Stimulated activated CD4-positive, alpha-beta T cell treated with anti-CD3 and anti-CD28 coated beads, Interleukin-2, amount 100 ng/mL, for 48 hours (primary cell): ENCODE results near the gene MARF1.
"Not testable (repeated sequence)": the region's sequence is repeated elsewhere in the genome, so short reads cannot be mapped to it uniquely, and the experiment has no call there.

ENCODE experiments used
- DNase-seq, 2 donors: peaks; one replicate each; pipeline ENCODE4 v3.0.0-alpha.2; 2020

Gene MARF1

DNA sequence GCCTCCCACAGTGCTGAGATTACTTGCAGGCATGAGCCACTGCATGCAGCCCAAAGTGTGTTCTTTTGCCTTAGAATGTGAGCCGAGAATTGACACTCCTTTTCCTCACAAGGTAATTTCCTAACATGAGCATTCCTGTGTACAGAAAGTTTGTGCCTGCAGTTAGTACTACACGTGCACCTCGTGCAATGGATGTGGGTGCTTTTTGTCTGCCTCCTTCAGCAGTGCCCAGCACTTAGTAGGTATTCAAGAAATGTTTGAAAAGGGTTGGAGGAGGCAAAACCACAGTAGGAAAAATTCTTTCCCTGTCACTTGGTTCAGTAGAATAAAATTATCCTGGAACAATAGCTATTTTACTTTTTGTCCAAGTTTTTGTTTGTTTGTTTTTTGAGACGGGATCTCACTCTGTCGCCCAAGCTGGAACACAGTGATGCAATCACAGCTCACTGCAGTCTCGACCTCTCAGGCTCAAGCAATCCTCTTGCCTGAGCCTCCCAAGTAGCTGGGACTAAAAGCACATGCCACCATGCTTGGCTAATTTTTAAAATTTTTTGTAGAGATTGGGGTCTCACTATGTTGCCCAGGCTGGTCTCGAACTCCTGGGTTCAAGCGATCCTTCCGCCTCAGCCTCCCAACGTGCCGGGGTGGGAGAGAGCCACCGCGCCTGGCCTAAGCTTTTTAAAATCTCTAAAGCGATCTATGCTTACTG lies 9.5 kb upstream of the MARF1 start:
- DNase-seq, result no peak

DNA sequence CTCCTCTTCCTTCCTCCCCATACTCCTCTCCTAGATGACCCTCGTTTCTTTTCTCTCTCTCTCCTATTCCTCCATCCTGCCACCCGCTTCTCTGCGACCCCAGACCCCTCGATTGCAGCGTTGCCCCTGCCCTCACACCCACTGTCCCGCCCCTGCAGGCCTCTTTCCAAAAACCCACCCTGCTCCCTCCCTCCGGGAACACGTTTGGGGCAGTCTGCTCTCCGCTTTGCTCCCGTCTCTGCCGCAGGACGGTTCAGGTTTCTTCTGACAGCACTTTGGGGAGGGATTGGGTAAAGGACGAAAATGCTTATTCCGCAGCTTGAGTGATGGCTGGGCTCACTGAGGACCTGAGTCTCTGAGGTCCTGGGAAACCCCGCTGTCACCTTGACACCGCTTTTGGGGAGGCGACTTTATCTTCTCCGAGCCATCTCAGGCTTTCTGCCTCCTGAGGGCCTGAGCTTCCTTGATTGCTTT lies 7.8 kb upstream of the MARF1 start:
- peak; percentile 24 to 32 for DNase-seq

DNA sequence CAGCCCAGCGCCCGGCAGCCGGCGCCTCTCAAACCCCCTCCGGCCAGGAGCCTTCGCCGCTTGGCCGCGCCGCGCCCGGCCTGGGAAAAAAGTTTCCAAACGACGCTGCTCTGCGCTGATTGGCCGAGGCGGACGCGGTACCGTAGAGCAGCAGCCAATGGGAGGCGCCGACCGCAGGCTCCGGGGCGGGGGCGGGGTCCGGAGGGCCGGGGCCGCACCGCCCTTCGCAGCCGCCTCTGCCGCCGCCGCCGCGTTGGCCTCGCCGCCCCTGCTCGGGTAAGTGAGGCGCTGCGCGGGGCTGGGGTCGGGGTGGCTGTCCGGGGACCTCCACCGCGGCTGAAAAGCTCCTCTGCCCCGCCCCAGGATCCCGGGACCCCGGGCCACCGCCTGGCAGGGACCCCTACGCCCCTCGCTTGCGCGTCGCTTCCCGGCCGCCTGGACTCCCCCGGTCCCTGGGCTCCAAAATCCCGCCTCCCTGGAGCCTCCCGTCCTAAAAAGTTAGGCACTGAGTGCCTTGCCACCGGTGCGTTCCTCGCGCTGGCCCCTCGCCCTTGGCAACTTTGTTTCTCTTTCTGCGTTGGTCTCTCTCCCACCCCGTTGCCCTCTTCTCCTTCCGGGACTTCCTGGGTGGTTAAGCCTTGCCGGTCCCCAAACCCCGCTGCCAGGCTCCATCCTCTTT lies 7.2 kb upstream of the MARF1 start, which contains the start of gene NDE1:
Gene NDE1, plus strand, starts transcription at position 227 of the 679 bp plus-strand sequence. CDS start 14,534 bp downstream, outside the sequence.
- peak; percentile 79 to 83 for DNase-seq

DNA sequence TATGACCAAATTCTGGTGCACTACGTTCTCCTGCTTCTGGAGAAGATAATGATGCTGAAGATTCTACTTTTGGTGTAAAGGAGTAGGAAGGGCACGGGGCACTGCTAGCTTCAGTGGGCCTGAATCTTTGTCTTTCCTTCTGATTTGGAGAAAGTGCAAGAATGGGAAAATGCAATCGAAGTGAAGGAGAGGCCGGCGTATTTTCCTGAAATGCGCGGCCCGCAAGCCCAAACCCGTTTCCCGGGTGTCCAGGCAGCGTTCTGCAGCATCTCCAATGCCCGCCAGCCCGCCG lies 6.7 kb upstream of the MARF1 start:
- DNase-seq, result no peak

DNA sequence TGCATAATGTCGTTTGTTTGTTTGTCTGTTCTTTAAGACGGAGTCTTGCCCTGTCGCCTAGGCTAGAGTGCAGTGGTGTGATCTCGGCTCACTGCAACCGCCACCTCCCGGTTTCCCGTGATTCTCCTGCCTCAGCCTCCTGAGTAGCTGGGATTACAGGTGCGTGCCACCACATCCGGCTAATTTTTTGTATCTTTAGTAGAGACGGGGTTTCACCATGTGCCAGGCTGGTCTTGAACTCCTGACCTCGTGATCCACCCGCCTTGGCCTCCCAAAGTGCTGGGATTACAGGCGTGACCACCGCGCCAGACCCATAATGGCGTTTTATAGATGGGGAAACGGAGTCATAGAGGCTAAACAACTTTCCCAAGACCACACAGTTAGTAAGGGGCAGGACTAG lies 6.4 kb upstream of the MARF1 start:
- DNase-seq, result not testable (repeated sequence)

DNA sequence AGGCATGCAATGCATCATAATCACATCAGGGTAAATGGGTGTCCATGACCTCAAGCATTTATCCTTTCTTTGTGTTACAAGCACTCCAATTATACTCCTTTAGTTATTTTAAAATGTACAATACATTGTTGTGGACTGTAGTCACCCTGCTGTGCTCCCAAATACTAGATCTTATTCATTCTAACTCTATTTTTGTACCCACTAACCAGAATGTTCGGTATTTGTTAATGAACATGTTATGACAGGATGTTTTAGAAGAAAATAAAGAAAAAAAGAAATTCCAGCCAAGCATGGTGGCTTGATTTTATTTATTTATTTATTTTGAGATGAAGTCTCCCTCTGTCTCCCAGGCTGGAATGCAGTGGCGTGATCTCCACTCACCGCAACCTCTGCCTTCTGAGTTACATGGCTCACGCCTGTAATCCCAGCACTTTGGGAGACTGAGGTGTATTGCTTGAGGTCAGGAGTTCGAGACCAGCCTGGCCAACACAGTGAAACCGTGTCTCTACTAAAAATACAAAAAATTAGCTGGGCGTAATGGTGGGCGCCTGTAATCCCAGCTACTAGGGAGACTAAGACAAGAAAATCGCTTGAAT lies 5.3 kb upstream of the MARF1 start:
- no peak for DNase-seq

DNA sequence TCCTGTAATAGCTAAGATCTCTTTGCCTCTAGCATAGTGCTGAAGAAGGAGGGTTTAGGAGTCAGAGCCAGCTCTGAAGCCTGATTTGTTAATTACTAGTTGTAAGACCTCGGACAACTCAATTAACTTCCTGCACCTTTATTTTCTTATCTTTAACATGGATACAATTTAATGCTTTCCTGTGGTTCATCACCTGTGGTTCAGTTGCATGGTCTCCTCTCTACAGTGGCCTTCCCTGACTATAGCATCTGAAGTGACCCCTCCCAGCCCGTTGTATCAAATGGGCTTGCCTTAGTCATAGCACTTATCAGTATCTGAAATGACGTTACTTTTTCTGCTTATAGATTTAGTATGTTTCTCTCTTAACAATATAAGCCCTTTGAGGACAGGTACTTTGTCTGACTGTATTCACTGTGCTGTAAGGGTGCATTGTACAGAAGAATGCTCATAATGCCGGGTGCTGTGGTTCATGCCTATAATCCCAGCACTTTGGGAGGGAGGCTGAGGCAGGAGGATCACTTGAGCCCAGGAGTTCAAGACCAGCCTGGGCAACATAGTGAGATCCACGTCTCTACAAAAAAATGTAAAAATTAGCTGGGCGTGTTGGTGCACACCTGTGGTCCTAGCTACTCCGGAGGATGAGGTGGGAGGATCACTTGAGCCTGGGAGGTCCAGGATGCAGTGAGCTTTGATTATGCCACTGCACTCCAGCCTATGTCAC lies 4.5 kb upstream of the MARF1 start:
- no peak for DNase-seq

DNA sequence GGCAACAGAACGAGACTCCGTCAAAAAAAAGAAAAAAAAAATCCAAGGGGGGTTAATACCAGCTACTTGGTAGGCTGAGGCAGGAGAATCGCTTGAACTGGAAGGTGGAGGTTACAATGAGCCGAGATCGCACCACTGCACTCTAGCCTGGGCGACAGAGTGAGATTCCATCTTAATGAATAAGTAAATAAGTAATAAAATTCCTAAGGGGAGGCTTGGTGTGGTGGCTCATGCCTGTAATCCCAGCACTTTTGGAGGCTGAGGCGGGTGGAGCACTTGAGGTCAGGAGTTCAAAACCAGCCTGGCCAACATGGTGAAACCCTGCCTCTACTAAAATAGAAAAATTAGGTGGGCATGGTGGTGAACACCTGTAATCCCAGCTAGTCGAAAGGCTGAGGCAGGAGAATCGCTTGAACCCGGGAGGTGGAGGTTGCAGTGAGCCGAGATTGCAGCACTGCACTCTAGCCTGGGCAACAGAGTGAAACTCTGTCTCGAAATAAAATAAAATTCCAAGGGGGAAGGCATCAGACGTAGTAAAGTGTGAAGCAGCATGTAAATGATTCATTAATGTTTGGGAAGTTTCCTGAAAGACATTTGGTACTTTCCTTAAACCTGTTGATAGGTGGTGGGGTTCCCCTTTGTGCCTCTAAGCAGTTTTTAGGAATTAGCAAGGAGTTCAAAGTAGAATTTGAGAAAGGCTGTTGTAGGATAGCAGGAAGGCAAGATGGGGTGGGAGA lies 3.8 kb upstream of the MARF1 start:
- DNase-seq, result not testable (repeated sequence)

DNA sequence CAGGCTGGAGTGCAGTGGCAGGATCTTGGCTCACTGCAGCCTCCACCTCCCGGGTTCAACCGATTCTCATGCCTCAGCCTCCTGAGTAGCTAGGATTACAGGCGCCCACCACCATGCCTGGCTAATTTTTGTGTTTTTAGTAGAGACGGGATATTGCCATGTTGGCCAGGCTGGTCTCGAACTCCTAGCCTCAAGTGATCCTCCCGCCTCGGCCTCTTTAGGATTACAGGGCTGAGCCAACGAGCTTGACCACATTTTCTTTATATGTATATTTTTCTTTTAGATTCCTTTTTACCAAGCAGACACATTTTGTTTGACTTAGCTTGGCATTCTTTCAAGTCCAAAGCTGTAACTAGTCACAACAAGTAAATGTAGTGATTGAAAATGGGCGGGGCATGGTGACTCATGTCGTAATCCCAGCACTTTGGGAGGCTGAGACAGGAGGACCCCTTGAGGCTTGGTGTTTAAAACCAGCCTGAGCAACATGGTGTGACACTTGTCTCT lies 2.1 kb upstream of the MARF1 start:
- not testable (repeated sequence) for DNase-seq

DNA sequence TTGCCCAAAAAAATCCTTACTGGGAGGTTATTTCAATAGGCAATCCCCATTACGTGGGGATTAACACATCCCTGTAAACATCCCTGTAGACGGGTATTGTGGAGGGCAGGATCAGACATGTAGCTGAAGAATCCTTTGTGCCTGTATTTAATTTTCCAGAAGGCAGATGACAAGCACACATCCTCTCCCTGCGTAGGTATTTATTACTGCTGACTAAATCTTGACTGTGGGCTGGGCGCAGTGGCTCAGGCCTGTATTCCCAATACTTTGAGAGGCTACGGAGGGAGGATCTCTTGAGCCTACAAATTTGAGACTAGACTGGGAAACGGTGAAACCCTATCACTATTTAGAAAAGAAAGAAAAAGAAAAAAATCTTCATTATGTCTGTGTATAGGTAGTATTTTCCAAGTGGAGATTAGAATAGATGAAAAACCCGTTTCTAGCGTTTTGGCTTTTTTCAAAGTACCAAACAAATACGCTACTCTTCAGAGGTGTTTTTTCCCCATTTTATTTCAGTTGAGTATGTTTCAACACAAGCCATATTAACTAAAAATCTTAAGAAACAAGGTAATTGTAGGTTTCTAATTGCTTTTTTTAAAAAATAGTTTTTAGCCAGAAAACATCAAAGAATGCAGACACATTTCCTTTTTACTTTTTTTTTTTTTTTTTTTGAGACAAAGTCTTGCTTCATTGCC lies 1.5 kb upstream of the MARF1 start:
- DNase-seq, result no peak

DNA sequence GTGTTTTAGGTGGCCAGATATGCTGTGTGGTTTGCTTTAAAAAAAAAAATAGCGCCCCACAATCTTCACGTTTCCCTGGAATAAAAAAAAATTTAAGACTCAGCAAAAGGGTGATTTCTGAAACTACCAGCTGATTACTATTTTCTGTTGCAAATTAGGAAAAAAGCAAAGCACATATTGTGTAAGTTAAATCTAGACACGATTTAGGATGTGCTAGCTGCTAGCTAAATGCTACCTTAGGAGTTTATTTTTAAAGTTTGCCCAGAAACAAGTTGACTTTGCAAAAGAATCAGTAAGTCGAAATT lies 944 bp upstream of the MARF1 start:
- no peak for DNase-seq

DNA sequence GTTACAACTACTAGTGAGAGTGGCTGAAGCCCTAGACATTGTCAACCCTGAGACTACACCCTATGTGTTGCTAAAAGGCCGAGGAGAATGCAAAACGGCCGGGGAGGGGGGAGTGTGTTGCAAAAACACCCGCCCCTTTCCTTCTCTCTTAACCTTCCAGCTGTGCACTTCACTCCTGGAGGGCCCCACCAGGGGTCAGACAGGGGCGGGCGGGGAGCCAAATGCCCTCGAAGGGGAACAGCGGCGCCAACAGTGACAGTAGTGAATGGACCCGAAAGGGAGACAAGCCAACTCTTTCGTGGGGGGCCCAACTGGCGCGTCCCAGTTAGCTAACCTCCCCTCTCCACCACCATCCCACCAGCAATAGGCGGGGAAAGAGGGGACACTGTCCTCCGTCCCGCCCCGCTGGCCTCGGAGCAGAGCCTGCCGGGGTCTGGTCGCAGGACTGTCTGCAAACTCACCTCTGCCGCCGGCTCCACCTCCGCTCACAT lies 352 bp downstream of the MARF1 start:
- peak; percentile 61 to 65 for DNase-seq

DNA sequence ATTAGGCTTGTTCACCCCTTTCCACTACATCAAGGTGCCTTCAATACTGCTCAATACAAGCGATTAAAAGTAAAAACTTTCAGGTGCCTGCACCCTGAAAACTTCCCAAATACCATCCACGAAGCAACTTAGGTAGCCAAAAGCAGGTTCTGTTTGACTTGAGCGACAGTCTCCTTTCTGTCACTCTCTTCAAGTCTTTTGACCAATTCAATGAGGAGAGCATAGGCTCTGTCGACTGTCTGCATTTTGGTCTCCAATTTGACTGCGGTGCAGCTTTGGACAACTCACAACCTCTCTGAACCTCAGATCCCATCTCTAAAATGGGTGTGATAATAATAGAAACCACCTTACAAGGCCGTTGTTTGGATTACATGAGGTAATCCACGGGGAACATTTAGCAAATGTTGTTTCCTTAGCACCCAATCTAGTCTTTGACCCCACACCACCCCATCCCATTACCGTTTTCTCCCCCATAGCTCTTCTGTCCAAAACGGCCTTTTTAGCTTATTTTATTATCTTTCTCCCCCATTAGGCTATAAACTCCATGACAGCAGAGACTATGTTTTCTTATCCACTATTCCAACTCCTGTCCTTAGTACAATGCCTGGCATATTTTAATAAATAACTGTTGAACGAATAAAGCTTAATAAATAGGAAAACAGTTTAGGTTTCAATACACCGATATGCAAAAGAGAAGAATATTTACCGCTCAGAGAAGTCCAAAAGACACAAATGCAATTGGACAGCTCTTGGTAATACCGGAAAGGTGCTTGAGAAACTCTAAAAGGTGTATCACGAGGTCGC lies 999 bp downstream of the MARF1 start:
- no peak for DNase-seq

DNA sequence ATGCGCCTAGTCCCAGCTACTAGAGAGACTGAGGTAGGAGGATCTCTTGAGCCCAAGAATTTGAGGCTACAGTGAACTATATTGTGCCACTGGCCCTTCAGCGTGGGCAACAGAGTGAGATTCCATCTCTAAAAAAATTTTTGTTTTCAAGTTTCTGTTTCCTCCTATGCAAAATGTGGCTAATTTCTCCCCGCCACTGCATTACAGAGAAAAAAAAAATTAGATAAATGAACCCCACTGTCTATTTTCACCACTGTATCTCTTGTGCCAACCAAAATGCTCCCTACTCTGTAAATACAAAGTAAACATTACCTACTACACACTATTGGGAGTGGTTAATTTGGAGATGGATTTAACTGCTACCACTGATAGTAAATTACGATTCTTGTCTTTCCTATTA lies 2.0 kb downstream of the MARF1 start:
- DNase-seq, result no peak

DNA sequence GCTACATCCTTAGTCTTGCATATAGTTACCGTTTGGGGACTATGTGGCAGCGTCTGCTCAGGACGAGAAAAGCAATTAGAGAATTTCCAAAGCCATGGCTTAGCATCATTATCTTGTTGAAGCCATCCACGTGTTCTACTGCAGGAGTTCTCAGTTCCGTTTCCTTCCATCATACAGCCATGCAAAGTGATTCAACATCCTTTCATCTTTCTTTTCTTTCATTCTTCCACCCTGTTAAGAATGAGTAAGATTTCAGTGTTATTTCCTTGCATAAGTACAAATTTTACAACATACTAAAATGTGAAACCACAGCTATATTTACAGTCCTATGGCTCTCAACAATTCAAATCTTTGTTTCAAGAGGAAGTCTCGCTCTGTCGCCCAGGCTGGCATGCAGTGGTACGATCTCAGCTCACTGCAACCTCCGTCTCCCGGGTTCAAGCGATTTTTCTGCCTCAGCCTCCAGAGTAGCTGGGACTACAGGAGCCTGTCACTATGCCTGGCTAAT lies 3.8 kb downstream of the MARF1 start:
- DNase-seq, result no peak

DNA sequence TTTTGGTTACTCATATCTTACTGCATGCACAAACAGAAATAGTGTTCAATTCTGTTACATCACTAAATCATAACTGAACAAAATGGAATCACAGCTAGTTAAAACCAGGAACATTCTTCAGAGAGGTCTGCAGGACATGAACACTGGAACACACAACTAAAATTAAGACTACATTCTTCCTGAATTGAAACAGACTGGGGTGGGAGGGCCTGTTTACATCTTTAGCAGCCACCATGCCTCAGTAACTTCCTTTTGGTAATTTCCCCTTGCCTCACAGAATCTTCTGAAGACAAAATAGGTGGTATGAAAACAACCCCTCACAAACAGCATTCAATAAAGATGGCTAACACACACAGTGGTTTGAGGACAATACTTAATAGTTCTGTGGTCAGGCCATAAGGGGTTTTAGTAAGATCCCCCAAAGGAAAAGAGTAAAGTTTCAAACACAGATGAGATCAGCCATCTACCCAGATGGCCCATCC lies 6.5 kb downstream of the MARF1 start:
- DNase-seq, result no peak

DNA sequence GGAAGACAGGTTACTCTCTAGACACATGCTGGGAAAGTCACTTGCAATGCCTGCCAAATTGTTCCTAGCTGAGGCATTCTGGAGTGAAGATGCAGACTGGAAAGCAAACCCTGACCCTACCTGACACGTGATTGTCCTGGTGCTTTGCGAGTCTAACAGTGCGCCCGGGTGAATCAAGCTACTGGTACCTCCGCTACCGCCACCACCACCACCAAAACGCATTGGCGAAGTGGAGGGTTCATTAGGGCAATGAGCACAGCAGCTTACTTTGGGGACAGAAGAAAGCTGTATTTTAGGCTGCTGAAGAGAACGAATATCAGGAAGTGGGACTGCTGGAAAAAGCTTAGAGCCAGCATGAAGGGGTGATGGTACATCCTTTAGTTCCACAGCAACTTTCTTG lies 7.0 kb downstream of the MARF1 start:
- DNase-seq, result no peak

DNA sequence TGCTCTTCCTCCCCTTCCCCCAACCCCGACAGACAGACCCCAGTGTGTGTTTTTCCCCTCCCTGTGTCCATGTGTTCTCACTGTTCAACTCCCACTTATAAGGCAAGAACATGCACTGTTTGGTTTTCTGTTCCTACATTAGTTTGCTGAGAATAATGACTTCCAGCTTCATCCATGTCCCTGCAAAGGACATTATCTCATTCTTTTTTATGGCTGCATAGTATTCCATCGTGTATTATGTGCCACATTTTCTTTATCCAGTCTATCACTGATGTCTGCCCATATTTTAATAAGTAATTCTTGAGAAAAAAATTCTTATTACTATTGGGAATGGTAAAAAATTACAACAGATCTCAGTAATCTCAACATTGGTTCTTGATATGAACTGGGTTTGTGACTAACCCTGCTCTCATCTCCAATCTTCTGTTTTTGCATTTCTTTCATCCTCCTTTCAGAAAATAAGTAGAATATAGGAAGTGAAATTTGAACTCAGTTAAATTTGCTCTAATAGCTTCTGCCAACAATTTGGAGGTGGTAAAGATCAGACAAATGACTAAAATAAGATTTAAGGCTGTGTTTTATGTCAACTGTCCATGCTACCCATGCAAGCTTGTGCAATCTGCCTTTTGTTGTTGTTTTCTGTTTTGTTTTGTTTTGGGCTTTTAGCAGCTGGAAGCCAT lies 11.1 kb downstream of the MARF1 start:
- DNase-seq, result no peak

DNA sequence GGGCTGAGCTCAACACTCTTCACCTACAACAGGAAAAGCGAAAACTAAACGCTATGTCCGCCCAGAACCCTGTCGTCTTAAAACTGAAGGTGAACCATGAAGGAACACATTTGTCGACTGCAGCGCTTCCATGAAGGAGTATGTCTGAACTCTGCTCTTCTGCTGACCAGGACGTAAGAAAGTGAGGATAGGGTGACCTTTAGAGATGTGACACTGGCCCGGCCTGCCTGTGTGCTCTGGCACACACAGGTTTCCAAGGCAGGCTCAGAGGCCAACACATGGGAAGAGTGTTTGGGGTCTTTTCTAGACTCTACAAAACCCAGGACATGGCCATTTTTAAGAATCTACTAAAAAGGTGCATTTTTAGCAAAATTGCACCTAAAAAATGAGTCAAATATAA lies 21.1 kb downstream of the MARF1 start:
- no peak for DNase-seq

DNA sequence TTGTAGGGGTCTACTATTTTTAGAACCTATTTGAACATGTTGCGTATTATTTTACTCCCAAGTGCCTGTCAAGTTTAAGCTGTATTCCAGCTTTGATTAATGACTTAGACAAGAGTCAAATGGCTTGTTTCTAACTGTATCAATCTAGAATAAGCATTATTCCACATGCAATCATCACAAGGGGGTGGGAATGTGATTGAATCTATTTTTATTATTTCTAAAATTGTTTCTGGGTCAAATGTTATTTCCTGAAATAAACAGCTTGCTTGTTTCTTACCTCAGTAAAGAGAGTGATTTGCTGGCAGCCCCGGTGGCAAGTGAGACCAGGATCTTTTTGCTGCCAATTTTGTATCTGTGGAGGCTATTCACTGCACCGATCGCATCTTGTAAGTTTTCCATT lies 21.5 kb downstream of the MARF1 start:
- no peak for DNase-seq
